Measurements from ENCODE around the gene TCF15. TPM values are rescaled to one million over a fixed set of nuclear protein-coding genes. Genes with fewer than 3 reads are reported as not detected.

Gene TCF15
- total RNA-seq, 4 donors from 2014 or later, result 3.0 to 6.6 (median 4.5) TPM; not detected in 1

DNA sequence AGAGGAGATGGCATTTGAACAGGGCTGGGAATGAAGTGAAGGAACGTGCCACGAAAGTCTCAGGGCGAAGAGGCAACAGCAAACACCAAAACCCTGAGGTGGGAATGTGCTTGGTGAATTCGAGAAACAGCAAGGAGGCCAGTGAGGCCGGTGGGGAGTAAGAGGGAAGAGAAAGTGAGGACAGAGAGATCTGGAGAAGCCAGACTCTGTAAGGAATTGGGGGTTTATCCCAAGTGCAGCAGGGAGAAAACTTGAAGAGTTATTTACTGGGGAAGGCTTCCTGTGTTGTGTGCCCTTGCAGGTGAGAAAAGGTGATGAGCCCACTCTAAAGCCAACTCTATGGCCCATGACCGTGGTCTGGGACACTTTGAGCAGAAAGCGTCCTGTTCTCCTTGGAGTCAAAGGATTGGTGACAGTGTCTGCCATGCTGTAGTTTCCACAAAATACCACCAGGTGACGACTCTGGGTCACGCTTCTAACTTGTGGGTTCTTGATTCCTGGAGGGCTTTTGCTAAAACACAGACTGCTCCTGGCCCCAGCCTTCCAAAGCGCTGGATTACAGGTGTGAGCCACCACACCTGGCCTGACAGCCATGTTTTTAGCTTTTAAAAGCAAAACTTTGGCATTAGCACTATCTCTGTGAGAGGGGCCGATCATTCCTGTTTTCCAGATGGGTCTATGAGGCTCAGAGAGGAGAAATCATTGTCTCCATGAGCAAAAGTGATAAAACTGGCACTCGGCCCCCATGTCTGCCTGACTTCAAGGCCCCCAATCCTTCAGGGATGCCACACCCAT is 48.5 kb downstream of the TCF15 start:
- no peak overlapping the region for H3K4me3 ChIP-seq
- TF ChIP-seq, protein P1, sequence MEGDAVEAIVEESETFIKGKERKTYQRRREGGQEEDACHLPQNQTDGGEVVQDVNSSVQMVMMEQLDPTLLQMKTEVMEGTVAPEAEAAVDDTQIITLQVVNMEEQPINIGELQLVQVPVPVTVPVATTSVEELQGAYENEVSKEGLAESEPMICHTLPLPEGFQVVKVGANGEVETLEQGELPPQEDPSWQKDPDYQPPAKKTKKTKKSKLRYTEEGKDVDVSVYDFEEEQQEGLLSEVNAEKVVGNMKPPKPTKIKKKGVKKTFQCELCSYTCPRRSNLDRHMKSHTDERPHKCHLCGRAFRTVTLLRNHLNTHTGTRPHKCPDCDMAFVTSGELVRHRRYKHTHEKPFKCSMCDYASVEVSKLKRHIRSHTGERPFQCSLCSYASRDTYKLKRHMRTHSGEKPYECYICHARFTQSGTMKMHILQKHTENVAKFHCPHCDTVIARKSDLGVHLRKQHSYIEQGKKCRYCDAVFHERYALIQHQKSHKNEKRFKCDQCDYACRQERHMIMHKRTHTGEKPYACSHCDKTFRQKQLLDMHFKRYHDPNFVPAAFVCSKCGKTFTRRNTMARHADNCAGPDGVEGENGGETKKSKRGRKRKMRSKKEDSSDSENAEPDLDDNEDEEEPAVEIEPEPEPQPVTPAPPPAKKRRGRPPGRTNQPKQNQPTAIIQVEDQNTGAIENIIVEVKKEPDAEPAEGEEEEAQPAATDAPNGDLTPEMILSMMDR (IDR thresholded peaks at IDR 0.05), result peak in 3 of 4 experiments; percentile 93 to 97 (median 94)
- no peak for TF ChIP-seq POLR2A (IDR thresholded peaks at IDR 0.05)
- H3K9me3 ChIP-seq, result no peaks in the 10 kb centered on the region
- 0 to 29% methylated on average over 4 to 10 of the region's 12 CpGs for WGBS, 2 donors (ENCODE audit: low coverage in 1 of 2)
- no peak overlapping the region for H3K27ac ChIP-seq
- no peaks in the 10 kb centered on the region for H3K36me3 ChIP-seq
- peaks cover 72% of the 10 kb centered on the region for H3K27me3 ChIP-seq
- H3K4me1 ChIP-seq, result no peaks in the 10 kb centered on the region
- peak; percentile 66 for ATAC-seq

DNA sequence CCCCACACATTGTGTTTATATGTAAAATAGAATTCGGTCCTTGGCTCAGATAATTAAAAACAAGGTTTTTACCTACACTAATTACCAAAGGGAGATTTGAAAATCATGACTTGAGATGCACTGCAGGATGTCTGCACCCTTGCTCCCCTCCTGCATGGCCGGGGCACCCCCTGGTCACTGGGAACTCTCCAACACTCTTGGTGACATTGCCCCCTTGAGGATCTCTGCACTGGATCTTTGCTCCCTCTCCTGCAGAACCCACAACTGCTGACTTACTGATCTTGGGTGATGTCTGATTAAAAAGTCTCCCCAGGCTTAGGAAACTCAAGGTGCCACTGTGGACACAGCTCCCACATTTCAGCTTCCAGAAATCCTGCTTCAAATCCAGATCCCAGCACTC is 49.4 kb downstream of the TCF15 start:
- TF ChIP-seq, protein P1 (IDR thresholded peaks at IDR 0.05), result no peak
- TF ChIP-seq EP300 (IDR thresholded peaks at IDR 0.05) (no peak), POLR2AphosphoS5 (IDR thresholded peaks at IDR 0.05) (no peak), POLR2A (IDR thresholded peaks at IDR 0.05) (no peak)
- no peak for ATAC-seq

DNA sequence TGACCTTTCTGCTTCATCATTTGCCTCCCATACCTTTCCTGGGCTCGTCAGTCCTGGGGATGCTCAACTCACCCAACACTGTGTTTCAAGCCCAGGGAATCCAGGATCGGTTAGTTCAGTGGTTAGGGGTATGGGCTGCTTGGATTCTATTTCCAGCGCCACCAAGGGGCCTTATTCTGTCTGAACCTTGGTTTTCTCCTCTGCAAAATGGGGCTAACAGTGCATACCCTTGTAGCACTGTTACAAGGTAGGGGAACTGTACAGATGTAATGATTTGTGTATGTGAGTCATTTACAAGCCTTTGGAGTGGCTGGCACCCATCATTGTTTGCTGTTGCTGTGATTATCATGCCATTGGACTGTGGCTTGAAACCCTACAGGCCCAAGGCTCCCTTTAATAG is 52.0 kb downstream of the TCF15 start:
- no peak overlapping the region for H3K4me3 ChIP-seq
- 71% methylated on average over 1 of the region's 3 CpGs; no CpG with 5 or more reads in 1 of the 2 donors for WGBS, 2 donors (ENCODE audit: low coverage in 1 of 2)

More for the DNA sequence above, 49.4 kb downstream of the TCF15 start:
- peaks cover 75% of the 10 kb centered on the region for H3K27me3 ChIP-seq
- H3K9me3 ChIP-seq, result no peaks in the 10 kb centered on the region
- no peaks in the 10 kb centered on the region for H3K36me3 ChIP-seq
- 25 to 41% methylated on average over 2 of the region's 2 CpGs for WGBS, 2 donors (ENCODE audit: low coverage in 1 of 2)
- no peaks in the 10 kb centered on the region for H3K4me1 ChIP-seq
- H3K27ac ChIP-seq, result no peak overlapping the region
- no peak overlapping the region for H3K4me3 ChIP-seq

DNA sequence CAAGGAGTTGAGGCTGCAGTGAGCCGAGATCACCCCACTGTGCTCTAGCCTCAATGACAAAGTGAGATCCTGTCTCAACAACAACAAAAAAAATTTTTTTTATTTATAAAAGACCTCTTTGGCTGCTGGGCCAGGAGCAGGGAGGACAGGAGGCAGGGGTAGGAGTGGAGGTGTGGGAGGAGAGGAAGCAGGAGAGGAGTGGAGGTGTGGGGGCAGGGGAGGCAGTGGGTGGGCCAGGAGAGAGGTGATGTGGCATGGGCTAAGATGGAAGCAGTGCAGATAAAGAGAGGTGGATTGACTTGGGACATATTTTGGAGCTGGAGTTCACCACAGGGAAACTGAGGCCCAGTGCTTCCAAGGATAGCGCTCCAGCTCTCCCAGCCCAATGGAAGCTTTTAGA is 53.1 kb downstream of the TCF15 start:
- H3K27ac ChIP-seq, result no peak overlapping the region
- H3K27me3 ChIP-seq, result peaks cover 71% of the 10 kb centered on the region
- 80 to 90% methylated on average over 2 of the region's 2 CpGs for WGBS, 2 donors (ENCODE audit: low coverage in 1 of 2)
- no peak for ATAC-seq
- no peaks in the 10 kb centered on the region for H3K9me3 ChIP-seq
- H3K36me3 ChIP-seq, result no peaks in the 10 kb centered on the region
- no peak overlapping the region for H3K4me3 ChIP-seq
- TF ChIP-seq POLR2A (IDR thresholded peaks at IDR 0.05) (no peak), POLR2AphosphoS5 (IDR thresholded peaks at IDR 0.05) (no peak), EP300 (IDR thresholded peaks at IDR 0.05) (no peak)
- TF ChIP-seq, protein P1 (IDR thresholded peaks at IDR 0.05), result no peak
- H3K4me1 ChIP-seq, result no peaks in the 10 kb centered on the region

More for the DNA sequence above, 52.0 kb downstream of the TCF15 start:
- H3K4me1 ChIP-seq, result no peaks in the 10 kb centered on the region
- no peaks in the 10 kb centered on the region for H3K36me3 ChIP-seq
- H3K9me3 ChIP-seq, result no peaks in the 10 kb centered on the region
- no peak for ATAC-seq
- H3K27ac ChIP-seq, result no peak overlapping the region
- TF ChIP-seq EP300 (IDR thresholded peaks at IDR 0.05), result no peak
- peaks cover 69% of the 10 kb centered on the region for H3K27me3 ChIP-seq

GRCh38 chr20:555976-556385 is 54.1 kb downstream of the TCF15 start:
- no peak for ATAC-seq
- no peaks in the 10 kb centered on the region for H3K36me3 ChIP-seq
- H3K9me3 ChIP-seq, result no peaks in the 10 kb centered on the region
- H3K4me1 ChIP-seq, result no peaks in the 10 kb centered on the region
- 20 to 31% methylated on average over 1 to 6 of the region's 6 CpGs for WGBS, 2 donors (ENCODE audit: low coverage in 1 of 2)
- no peak overlapping the region for H3K27ac ChIP-seq
- peaks cover 72% of the 10 kb centered on the region for H3K27me3 ChIP-seq
- TF ChIP-seq POLR2AphosphoS5 (IDR thresholded peaks at IDR 0.05), result no peak
- no peak for TF ChIP-seq EP300 (IDR thresholded peaks at IDR 0.05)
- TF ChIP-seq POLR2A (IDR thresholded peaks at IDR 0.05), result no peak
- no peak overlapping the region for H3K4me3 ChIP-seq

Other genes starting within 250 kb of the TCF15 start
- 1 to 10 TPM in 3 of 4 donors, under 1 TPM in 1; 0.31 to 5.6 (median 3.9) TPM for gene TRIB3, start 229.5 kb downstream of the TCF15 start, total RNA-seq
- gene RBCK1, start 202.0 kb downstream of the TCF15 start, total RNA-seq, result 100 to 1,000 TPM in 1 of 4 donors, 10 to 100 TPM in 3; 50.9 to 111 (median 82.1) TPM
- gene TBC1D20, start 147.8 kb downstream of the TCF15 start, total RNA-seq, result 10 to 100 TPM; 39.6 to 51.2 (median 39.9) TPM
- 100 to 1,000 TPM in 2 of 4 donors, 10 to 100 TPM in 2; 69.1 to 109 (median 92.2) TPM for gene CSNK2A1, start 66.5 kb downstream of the TCF15 start, total RNA-seq
- gene SRXN1, start 42.9 kb upstream of the TCF15 start, total RNA-seq, result 10 to 100 TPM; 36.9 to 57.1 (median 38.0) TPM
- not detected for gene SCRT2, start 65.5 kb upstream of the TCF15 start, total RNA-seq
- 1 to 10 TPM in 2 of 4 donors, under 1 TPM in 2; 0.31 to 1.7 (median 0.97) TPM for gene SLC52A3, start 158.2 kb upstream of the TCF15 start, total RNA-seq
- 1 to 10 TPM; 1.4 to 3.2 (median 2.0) TPM for gene FAM110A, start 223.4 kb upstream of the TCF15 start, total RNA-seq